Tibial nerve (tissue), 4 donors: ENCODE results near the gene EXOSC7.
"Not testable (repeated sequence)": the region's sequence is repeated elsewhere in the genome, so short reads cannot be mapped to it uniquely, and the experiment has no call there.

ENCODE experiments used
- CTCF ChIP-seq, 5 experiments: fragments of 200-600 bp in 3 of 5; fragments of 450-650 bp in 2 of 5; sonication (generic) in 3 of 5; IDR thresholded peaks; one replicate each; pipeline ENCODE4 v1.5.1; 2016 to 2019; ENCODE audit warnings: antibody characterized with exemption in 5 of 5, mild to moderate bottlenecking in 3 of 5, moderate library complexity in 2 of 5
- EP300 ChIP-seq, 2 donors: sonication (generic); formaldehyde crosslinking; IDR thresholded peaks; one replicate each; pipeline ENCODE4 v1.6.1; 2017; ENCODE audit warnings: antibody characterized with exemption in 2 of 2, mild to moderate bottlenecking in 1 of 2

DNA sequence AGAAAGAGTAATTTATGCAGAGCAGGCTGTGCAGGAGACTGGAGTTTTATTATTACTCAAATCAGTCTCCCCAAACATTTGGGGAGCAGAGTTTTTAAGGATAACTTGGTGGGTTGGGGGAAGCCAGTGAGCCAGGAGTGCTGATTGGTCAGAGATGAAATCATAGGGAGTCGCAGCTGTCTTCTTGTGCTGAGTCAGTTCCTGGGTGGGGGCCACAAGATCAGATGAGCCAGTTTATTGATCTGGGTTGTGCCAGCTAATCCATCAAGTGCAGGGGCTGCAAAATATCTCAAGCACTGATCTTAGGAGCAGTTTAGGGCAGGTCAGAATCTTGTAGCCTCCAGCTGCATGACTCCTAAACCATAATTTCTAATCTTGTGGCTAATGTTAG is 77.8 kb downstream of the EXOSC7 start:
- TF ChIP-seq CTCF, EP300 (IDR thresholded peaks at IDR 0.05): not testable (repeated sequence)
